ENCODE data around the gene DYRK1A.
"Not testable (repeated sequence)": the region's sequence is repeated elsewhere in the genome, so short reads cannot be mapped to it uniquely, and the experiment has no call there.

Gene DYRK1A

GRCh38 chr21:37528150-37528937, 161.8 kb downstream of the DYRK1A start:
- DNase-seq (ENCODE audit: low spot score) = no peak

GRCh38 chr21:37529649-37530048, 163.1 kb downstream of the DYRK1A start:
- DNase-seq (ENCODE audit: low spot score) = no peak

- no peak for DNase-seq (ENCODE audit: low spot score)
Measured at GRCh38 chr21:37530901-37531351, 164.4 kb downstream of the DYRK1A start.

GRCh38 chr21:37531431-37531932, 164.9 kb downstream of the DYRK1A start:
- DNase-seq (ENCODE audit: low spot score) = no peak

- peak; percentile 89 for DNase-seq (ENCODE audit: low spot score)
Measured at GRCh38 chr21:37532868-37533780, 166.6 kb downstream of the DYRK1A start.

- DNase-seq (ENCODE audit: low spot score) = no peak
Measured at GRCh38 chr21:37534431-37534830, 167.9 kb downstream of the DYRK1A start.

GRCh38 chr21:37535130-37535529, 168.6 kb downstream of the DYRK1A start:
- DNase-seq (ENCODE audit: low spot score) = no peak

GRCh38 chr21:37535672-37536071, 169.1 kb downstream of the DYRK1A start:
- DNase-seq (ENCODE audit: low spot score) = no peak

- DNase-seq (ENCODE audit: low spot score) = no peak
Measured at GRCh38 chr21:37536616-37537278, 170.2 kb downstream of the DYRK1A start.

- no peak for DNase-seq (ENCODE audit: low spot score)
Measured at GRCh38 chr21:37537391-37537996, 170.9 kb downstream of the DYRK1A start.

- DNase-seq (ENCODE audit: low spot score) = no peak
Measured at GRCh38 chr21:37538971-37539590, 172.5 kb downstream of the DYRK1A start.

- not testable (repeated sequence) for DNase-seq (ENCODE audit: low spot score)
Measured at GRCh38 chr21:37541128-37541527, 174.6 kb downstream of the DYRK1A start.

- DNase-seq (ENCODE audit: low spot score) = no peak
Measured at GRCh38 chr21:37542512-37542911, 175.9 kb downstream of the DYRK1A start.

- no peak for DNase-seq (ENCODE audit: low spot score)
Measured at GRCh38 chr21:37546299-37546908, 179.8 kb downstream of the DYRK1A start.

- peak; percentile 90 for DNase-seq (ENCODE audit: low spot score)
Measured at GRCh38 chr21:37546949-37547614, 180.5 kb downstream of the DYRK1A start.

- DNase-seq (ENCODE audit: low spot score) = no peak
Measured at GRCh38 chr21:37547615-37548200, 181.1 kb downstream of the DYRK1A start.

- DNase-seq (ENCODE audit: low spot score) = peak; percentile 44
Measured at GRCh38 chr21:37548521-37548981, 182.0 kb downstream of the DYRK1A start.

- DNase-seq (ENCODE audit: low spot score) = not testable (repeated sequence)
Measured at GRCh38 chr21:37549730-37550129, 183.2 kb downstream of the DYRK1A start.

GRCh38 chr21:37550157-37550556, 183.6 kb downstream of the DYRK1A start:
- DNase-seq (ENCODE audit: low spot score) = no peak
